ENCODE data around the gene MMP28.
"Not testable (repeated sequence)": the region's sequence is repeated elsewhere in the genome, so short reads cannot be mapped to it uniquely, and the experiment has no call there.

GRCh38 chr17:35751541-35751940 is 43.9 kb downstream of the MMP28 start:
- TF ChIP-seq, protein P1, sequence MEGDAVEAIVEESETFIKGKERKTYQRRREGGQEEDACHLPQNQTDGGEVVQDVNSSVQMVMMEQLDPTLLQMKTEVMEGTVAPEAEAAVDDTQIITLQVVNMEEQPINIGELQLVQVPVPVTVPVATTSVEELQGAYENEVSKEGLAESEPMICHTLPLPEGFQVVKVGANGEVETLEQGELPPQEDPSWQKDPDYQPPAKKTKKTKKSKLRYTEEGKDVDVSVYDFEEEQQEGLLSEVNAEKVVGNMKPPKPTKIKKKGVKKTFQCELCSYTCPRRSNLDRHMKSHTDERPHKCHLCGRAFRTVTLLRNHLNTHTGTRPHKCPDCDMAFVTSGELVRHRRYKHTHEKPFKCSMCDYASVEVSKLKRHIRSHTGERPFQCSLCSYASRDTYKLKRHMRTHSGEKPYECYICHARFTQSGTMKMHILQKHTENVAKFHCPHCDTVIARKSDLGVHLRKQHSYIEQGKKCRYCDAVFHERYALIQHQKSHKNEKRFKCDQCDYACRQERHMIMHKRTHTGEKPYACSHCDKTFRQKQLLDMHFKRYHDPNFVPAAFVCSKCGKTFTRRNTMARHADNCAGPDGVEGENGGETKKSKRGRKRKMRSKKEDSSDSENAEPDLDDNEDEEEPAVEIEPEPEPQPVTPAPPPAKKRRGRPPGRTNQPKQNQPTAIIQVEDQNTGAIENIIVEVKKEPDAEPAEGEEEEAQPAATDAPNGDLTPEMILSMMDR (IDR thresholded peaks at IDR 0.05): not testable (repeated sequence)
- TF ChIP-seq POLR2A (IDR thresholded peaks at IDR 0.05): not testable (repeated sequence)

All from body of pancreas (tissue), 4 donors.